Measurements from ENCODE around the gene KIAA1958. TPM values are rescaled to one million over a fixed set of nuclear protein-coding genes. Genes with fewer than 3 reads are reported as not detected.

The KIAA1958 gene
- total RNA-seq, 1 donor from 2014 or later: 26.9 TPM

DNA sequence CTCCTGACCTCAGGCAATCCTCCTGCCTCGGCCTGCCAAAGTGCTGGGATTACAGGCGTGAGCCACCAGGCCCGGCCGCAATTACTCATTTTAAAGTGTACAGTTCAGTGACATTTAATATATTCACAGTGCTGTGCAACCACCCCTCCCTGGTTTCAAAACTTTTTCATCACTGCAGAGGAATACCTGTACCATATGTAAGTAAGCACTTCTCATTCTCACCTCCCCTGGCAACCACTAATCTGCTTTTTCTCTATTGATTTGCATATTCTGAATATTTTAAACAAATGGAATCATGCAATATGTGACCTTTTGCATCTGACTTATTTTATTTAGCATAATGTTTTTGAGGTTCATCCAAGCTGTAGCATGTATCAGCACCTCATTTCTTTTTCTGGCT, 21.3 kb upstream of the KIAA1958 start:
- Mint-ChIP-seq H3K27ac (no peak overlapping the region), H3K4me1 (no peaks in the 10 kb centered on the region)

GRCh38 chr9:112472996-112473395, 13.6 kb upstream of the KIAA1958 start:
- Mint-ChIP-seq H3K4me3 (no peak overlapping the region), H3K36me3 (peaks cover 39% of the 10 kb centered on the region), H3K4me1 (no peaks in the 10 kb centered on the region), H3K9me3 (peaks cover 18% of the 10 kb centered on the region), H3K27ac (no peak overlapping the region), H3K27me3 (ENCODE audit: low read depth) (no peaks in the 10 kb centered on the region)
- no peak for DNase-seq (ENCODE audit: low spot score in 2 of 2, unreplicated experiment in 2 of 2)
- TF ChIP-seq CTCF (IDR thresholded peaks at IDR 0.05; ENCODE audit: unreplicated experiment): no peak

More for the DNA sequence above, 21.3 kb upstream of the KIAA1958 start:
- Mint-ChIP-seq H3K4me3 (no peak overlapping the region), H3K36me3 (peaks cover 27% of the 10 kb centered on the region), H3K9me3 (peaks cover 15% of the 10 kb centered on the region), H3K27me3 (ENCODE audit: low read depth) (no peaks in the 10 kb centered on the region)
- no peak for TF ChIP-seq CTCF (IDR thresholded peaks at IDR 0.05; ENCODE audit: unreplicated experiment)
- DNase-seq (ENCODE audit: low spot score in 2 of 2, unreplicated experiment in 2 of 2): no peak

DNA sequence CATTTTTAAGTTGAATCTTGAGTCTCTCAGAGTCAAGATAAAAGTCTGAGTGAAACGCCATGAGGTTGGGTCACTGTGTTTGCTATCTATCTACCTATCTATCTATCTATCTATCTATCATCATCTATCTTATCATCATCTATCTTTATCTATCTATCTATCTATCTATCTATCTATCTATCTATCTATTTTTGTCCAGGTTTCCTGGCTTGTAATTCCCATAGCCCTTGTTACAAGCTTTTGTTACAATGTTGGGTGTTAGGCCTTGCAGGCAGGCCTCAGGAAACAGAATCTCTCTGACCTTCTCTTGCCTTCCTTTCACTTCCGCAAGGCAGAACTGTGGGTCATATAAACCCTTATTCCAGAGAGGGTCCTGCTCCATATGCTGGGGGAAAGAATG, 12.6 kb upstream of the KIAA1958 start:
- no peak overlapping the region for H3K4me3 Mint-ChIP-seq

DNA sequence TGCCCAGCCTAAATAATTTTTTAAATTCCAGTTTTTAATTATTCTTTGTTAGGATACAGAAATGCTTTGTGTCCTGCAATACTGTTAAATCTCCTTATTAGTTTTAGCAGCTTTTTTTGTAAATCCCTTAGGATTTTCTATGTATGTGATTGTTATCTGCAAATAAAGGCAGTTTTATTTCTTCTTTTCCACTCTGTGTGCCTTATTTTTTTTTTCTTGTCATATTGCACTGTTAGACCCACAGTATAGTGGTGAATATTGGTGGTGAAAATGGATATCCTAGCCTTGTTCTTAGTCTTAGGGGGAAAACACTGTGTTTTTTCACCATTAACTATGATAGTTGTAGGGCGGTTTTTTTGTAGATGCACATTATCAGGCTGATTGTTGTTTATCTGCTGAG, 11.3 kb upstream of the KIAA1958 start:
- no peak for TF ChIP-seq CTCF (IDR thresholded peaks at IDR 0.05; ENCODE audit: unreplicated experiment)
- H3K27me3 Mint-ChIP-seq (ENCODE audit: low read depth): no peaks in the 10 kb centered on the region
- H3K36me3 Mint-ChIP-seq: peaks cover 44% of the 10 kb centered on the region
- no peaks in the 10 kb centered on the region for H3K4me1 Mint-ChIP-seq
- H3K4me3 Mint-ChIP-seq: no peak overlapping the region
- peaks cover 22% of the 10 kb centered on the region for H3K9me3 Mint-ChIP-seq
- H3K27ac Mint-ChIP-seq: no peak overlapping the region
- DNase-seq (ENCODE audit: low spot score in 2 of 2, unreplicated experiment in 2 of 2): no peak

More for the DNA sequence above, 12.6 kb upstream of the KIAA1958 start:
- no peak for TF ChIP-seq CTCF (IDR thresholded peaks at IDR 0.05; ENCODE audit: unreplicated experiment)
- H3K27me3 Mint-ChIP-seq (ENCODE audit: low read depth): no peaks in the 10 kb centered on the region
- peaks cover 42% of the 10 kb centered on the region for H3K36me3 Mint-ChIP-seq
- H3K27ac Mint-ChIP-seq: no peak overlapping the region
- DNase-seq (ENCODE audit: low spot score in 2 of 2, unreplicated experiment in 2 of 2): no peak
- H3K9me3 Mint-ChIP-seq: peaks cover 22% of the 10 kb centered on the region
- no peaks in the 10 kb centered on the region for H3K4me1 Mint-ChIP-seq

GRCh38 chr9:112477330-112477729, 9.3 kb upstream of the KIAA1958 start:
- Mint-ChIP-seq H3K36me3 (peaks cover 41% of the 10 kb centered on the region), H3K27ac (no peak overlapping the region), H3K4me3 (no peak overlapping the region), H3K27me3 (ENCODE audit: low read depth) (no peaks in the 10 kb centered on the region), H3K4me1 (no peaks in the 10 kb centered on the region), H3K9me3 (peaks cover 22% of the 10 kb centered on the region)
- no peak for DNase-seq (ENCODE audit: low spot score in 2 of 2, unreplicated experiment in 2 of 2)
- no peak for TF ChIP-seq CTCF (IDR thresholded peaks at IDR 0.05; ENCODE audit: unreplicated experiment)

DNA sequence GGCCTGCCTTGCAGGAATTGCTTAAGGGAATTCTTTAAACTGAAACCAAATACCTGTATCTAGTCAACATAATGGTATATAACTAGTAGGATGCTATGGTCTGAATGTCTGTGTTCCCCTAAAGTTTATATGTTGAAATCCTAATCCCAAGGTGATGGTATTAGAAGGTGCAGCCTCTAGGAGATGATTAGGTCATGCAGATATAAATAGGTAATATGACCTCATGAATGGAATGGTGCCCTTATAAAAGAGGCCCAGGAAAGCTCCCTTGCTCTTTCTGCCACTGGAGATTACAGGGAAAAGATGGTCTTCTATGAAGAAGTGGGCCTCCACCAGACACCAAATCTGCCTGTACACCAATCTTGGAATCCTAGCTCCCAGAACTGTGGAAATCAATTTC, 7.4 kb upstream of the KIAA1958 start:
- Mint-ChIP-seq H3K4me1 (no peaks in the 10 kb centered on the region), H3K9me3 (peaks cover 18% of the 10 kb centered on the region), H3K4me3 (no peak overlapping the region), H3K27me3 (ENCODE audit: low read depth) (no peaks in the 10 kb centered on the region), H3K36me3 (peaks cover 37% of the 10 kb centered on the region), H3K27ac (no peak overlapping the region)
- DNase-seq (ENCODE audit: low spot score in 2 of 2, unreplicated experiment in 2 of 2): no peak
- TF ChIP-seq CTCF (IDR thresholded peaks at IDR 0.05; ENCODE audit: unreplicated experiment): no peak

Measured in mesothelial cell of epicardium (in vitro differentiated cells).